Ovary (tissue), 3 donors: Measurements from ENCODE around the gene CSF2.

Experiments used
- CTCF ChIP-seq, 3 donors: fragments of 450-650 bp in 2 of 3; fragments of 200-600 bp in 1 of 3; IDR thresholded peaks; one replicate each; pipeline versions ENCODE4 v1.5.1 to v1.8.0; 2016 to 2022; ENCODE audit warnings: antibody characterized with exemption in 3 of 3, mild to moderate bottlenecking in 1 of 3
- EP300 ChIP-seq: sonication (generic); formaldehyde crosslinking; IDR thresholded peaks from one replicate; pipeline ENCODE4 v1.6.1; 2017; ENCODE audit warnings: antibody characterized with exemption
- donor health status: DM: no; HTN: no; CAD: no.

DNA sequence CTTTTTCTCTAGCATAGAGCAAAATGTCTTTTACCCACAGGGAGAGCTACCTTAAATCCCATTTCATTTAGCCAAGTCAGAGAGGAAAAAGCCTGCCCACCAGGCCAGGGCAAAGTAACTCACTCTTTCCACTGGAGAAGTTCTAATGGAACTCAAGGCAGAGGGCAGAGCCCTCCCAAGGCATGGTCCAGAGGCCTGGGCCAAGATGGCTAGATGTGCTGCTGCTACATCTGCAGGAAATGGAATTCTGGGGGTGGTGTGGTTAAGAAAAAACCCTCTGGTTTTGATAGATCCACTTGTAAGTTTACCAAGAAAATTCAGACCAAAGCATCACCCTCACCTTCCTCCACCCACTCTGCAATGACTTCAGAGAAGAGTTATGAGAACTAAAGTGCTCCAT is 37.3 kb downstream of the CSF2 start:
- TF ChIP-seq CTCF (IDR thresholded peaks at IDR 0.05): no peak
- TF ChIP-seq EP300: no peak
